HEK293T (cell line): ENCODE results near the gene CPHXL2.

ENCODE experiments used
- ARNT ChIP-seq: fragments of 450-650 bp; IDR thresholded peaks from 2 replicates; pipeline ENCODE4 v1.6.1; 2017; ENCODE audit warnings: mild to moderate bottlenecking
- BHLHE40 ChIP-seq: fragments of 450-650 bp; IDR thresholded peaks from 2 replicates; pipeline ENCODE4 v1.6.1; 2016; ENCODE audit warnings: mild to moderate bottlenecking, moderate library complexity, borderline replicate concordance
- CTBP1 ChIP-seq: fragments of 450-650 bp; IDR thresholded peaks from 2 replicates; pipeline ENCODE4 v1.6.1; 2016; ENCODE audit warnings: borderline replicate concordance
- ELF4 ChIP-seq: fragments of 450-650 bp; IDR thresholded peaks from 2 replicates; pipeline ENCODE4 v1.6.1; 2017; ENCODE audit warnings: antibody characterized with exemption
- FOXK2 ChIP-seq: fragments of 450-650 bp; IDR thresholded peaks from 2 replicates; pipeline ENCODE4 v1.6.1; 2016; ENCODE audit warnings: mild to moderate bottlenecking
- FOXM1 ChIP-seq: fragments of 450-650 bp; IDR thresholded peaks from 2 replicates; pipeline ENCODE4 v1.6.1; 2017; ENCODE audit warnings: mild to moderate bottlenecking, borderline replicate concordance
- L3MBTL2 ChIP-seq: fragments of 450-650 bp; conservative IDR thresholded peaks from 2 replicates; pipeline ENCODE4 v1.6.1; 2016; ENCODE audit warnings: mild to moderate bottlenecking
- LEF1 ChIP-seq: fragments of 450-650 bp; IDR thresholded peaks from 2 replicates; pipeline ENCODE4 v1.6.1; 2017; ENCODE audit warnings: mild to moderate bottlenecking, borderline replicate concordance
- SP1 ChIP-seq: fragments of 450-650 bp; IDR thresholded peaks from 2 replicates; pipeline ENCODE4 v1.6.1; 2017
- SUZ12 ChIP-seq: fragments of 450-650 bp; IDR thresholded peaks from 2 replicates; pipeline ENCODE4 v1.6.1; 2016; ENCODE audit warnings: mild to moderate bottlenecking
- TARDBP ChIP-seq: fragments of 450-650 bp; IDR thresholded peaks from 2 replicates; pipeline ENCODE4 v1.6.1; 2016
- ZNF384 ChIP-seq: fragments of 450-650 bp; IDR thresholded peaks from 2 replicates; pipeline ENCODE4 v1.6.1; 2016
- TF ChIP-seq, protein P1 (sequence below): fragments of 450-650 bp; IDR thresholded peaks from 2 replicates; pipeline ENCODE4 v1.6.1; 2016

DNA sequence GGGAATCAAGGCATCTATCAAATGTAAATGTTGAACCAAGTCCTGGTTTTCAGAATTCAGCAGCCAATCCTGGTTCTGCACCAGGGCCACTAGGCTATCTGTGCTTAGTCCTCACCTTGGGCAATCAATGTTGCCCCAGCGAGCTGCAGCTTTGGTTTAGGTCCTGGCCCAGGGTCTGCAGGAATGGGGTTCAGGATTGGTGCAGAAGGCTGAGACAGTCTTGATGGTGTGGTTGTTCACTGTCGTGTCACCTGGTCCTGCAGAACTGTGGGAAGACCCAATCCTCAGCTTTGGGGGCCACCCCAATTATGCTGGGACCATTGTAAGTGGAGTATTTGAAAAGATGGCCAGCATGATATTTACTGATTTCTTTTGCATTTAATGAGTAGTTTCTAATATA lies 18.6 kb downstream of the CPHXL2 start:
- TF ChIP-seq ARNT (no peak), L3MBTL2 (no peak), SP1 (no peak), BHLHE40 (no peak), SUZ12 (no peak), ELF4 (no peak), FOXK2 (no peak), ZNF384 (no peak), FOXM1 (no peak), LEF1 (no peak), TARDBP (no peak), CTBP1 (no peak)
- TF ChIP-seq, protein P1, sequence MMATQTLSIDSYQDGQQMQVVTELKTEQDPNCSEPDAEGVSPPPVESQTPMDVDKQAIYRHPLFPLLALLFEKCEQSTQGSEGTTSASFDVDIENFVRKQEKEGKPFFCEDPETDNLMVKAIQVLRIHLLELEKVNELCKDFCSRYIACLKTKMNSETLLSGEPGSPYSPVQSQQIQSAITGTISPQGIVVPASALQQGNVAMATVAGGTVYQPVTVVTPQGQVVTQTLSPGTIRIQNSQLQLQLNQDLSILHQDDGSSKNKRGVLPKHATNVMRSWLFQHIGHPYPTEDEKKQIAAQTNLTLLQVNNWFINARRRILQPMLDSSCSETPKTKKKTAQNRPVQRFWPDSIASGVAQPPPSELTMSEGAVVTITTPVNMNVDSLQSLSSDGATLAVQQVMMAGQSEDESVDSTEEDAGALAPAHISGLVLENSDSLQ: no peak
